Ovary (tissue), 9 donors: Measurements from ENCODE around the gene COA3. TPM values are rescaled to one million over a fixed set of nuclear protein-coding genes. Genes with fewer than 3 reads are reported as not detected.

Experiments
- DNase-seq, 5 donors: peaks; one replicate each; pipeline ENCODE4 v3.0.0-alpha.2; 2019 to 2020
- H3K27ac ChIP-seq, 2 donors: fragments of 200-600 bp; one replicate each; pipeline versions ENCODE4 v1.5.1 to v1.8.0; 2019 to 2022
- H3K27me3 ChIP-seq: fragments of 200-600 bp; one replicate; pipeline ENCODE4 v1.8.0; 2022
- H3K36me3 ChIP-seq: fragments of 200-600 bp; sonication (generic); one replicate; pipeline ENCODE4 v1.5.1; 2019
- H3K4me1 ChIP-seq: one replicate; pipeline ENCODE4 v1.8.1; 2013; ENCODE audit warnings: mild to moderate bottlenecking, moderate library complexity; ENCODE audit not compliant: insufficient read depth
- H3K4me3 ChIP-seq: fragments of 200-600 bp; sonication (generic); one replicate; pipeline ENCODE4 v1.5.1; 2017
- H3K9me3 ChIP-seq, 2 donors: fragments of 200-600 bp in 1 of 2; sonication (generic) in 1 of 2; one replicate each; pipeline versions ENCODE4 v1.5.1 to v1.8.1; 2013 to 2019; ENCODE audit warnings: mild to moderate bottlenecking in 1 of 2, moderate library complexity in 1 of 2
- CTCF ChIP-seq, 3 donors: fragments of 450-650 bp in 2 of 3; fragments of 200-600 bp in 1 of 3; IDR thresholded peaks; one replicate each; pipeline versions ENCODE4 v1.5.1 to v1.8.0; 2016 to 2022; ENCODE audit warnings: antibody characterized with exemption in 3 of 3, mild to moderate bottlenecking in 1 of 3
- EP300 ChIP-seq: sonication (generic); formaldehyde crosslinking; IDR thresholded peaks from one replicate; pipeline ENCODE4 v1.6.1; 2017; ENCODE audit warnings: antibody characterized with exemption
- POLR2A ChIP-seq: fragments of 450-650 bp; IDR thresholded peaks from one replicate; pipeline ENCODE4 v1.6.1; 2017; ENCODE audit warnings: antibody characterized with exemption, mild to moderate bottlenecking, moderate library complexity
- WGBS, 3 donors: extraction: QIAGEN DNeasy Blood & Tissue Kit in 1 of 3; methylation state at CpG; one replicate each; pipeline versions ENCODE4 v1.1.5 to v1.1.7; 2013 to 2017; 5-methylcytosine and 5-hydroxymethylcytosine counted together
- intact Hi-C, 4 donors: fragments of 100-400 bp; cut with DNase I; formaldehyde crosslinking; loops; one replicate each; pipeline versions ENCODE4 v1.11.0 to v1.15.1; 2022 to 2023
- polyA plus RNA-seq, 2 donors: library from polyadenylated mRNA; stranded (reverse); fragments of 200-250 nt in 1 of 2; fragments of 350-450 nt in 1 of 2; fragmentation: Illumina TruSeq in 1 of 2; extraction: RNeasy Lipid Tissue Mini Kit (QIAGEN cat#74804) in 1 of 2; gene quantifications; one replicate each; pipeline ENCODE4 v1.2.3, GENCODE V29; 2013 to 2014
- total RNA-seq, 7 donors: library from RNA; depleted of rRNA in 2 of 7; stranded (reverse); fragments of >200 nt in 2 of 7; fragmentation: NEBNext Ultra II Directional in 3 of 7; extraction: Animal tissue kit (Norgen Biotek cat#: 25700) in 3 of 7; gene quantifications; one replicate each; pipeline versions ENCODE4 v1.1.0 to v1.2.4, GENCODE V29; 2016 to 2023
- donor health status: DM: no; HTN: no; CAD: no; lungs with moderate emphysema.
- donor health status: DM: no; HTN: no; CAD: no.
- donor health status: Bipolar disorder and iron deficiency.
- donor health status: DM: yes; HTN: yes; CAD: no.
- donor health status: DM: no; HTN: no; CAD: no.
- donor health status: DM: yes; HTN: yes; CAD: no.

Gene COA3
- total and polyA plus RNA-seq, 9 donors: 49.1 to 80.0 (median 64.0) TPM

- TF ChIP-seq CTCF (IDR thresholded peaks at IDR 0.05): no peak
- TF ChIP-seq EP300: no peak
- TF ChIP-seq POLR2A: no peak
- no peak overlapping the region for H3K4me3 ChIP-seq
- intact Hi-C loops: loop anchor here in 1 of 4 donors (5.0 kb wide), 1 partner anchor 1510 kb away; no protein-coding TSS in a partner anchor
- no peak for DNase-seq
- no peaks in the 10 kb centered on the region for H3K36me3 ChIP-seq
- H3K27me3 ChIP-seq: no peaks in the 10 kb centered on the region
- no peak overlapping the region for H3K27ac ChIP-seq
- H3K9me3 ChIP-seq: no peaks in the 10 kb centered on the region
- H3K4me1 ChIP-seq: no peaks in the 10 kb centered on the region
- 76 to 89% (median 86%) methylated on average over 11 of the region's 11 CpGs for WGBS, 3 donors
Measured at GRCh38 chr17:42787266-42787665, 11.2 kb downstream of the COA3 start.

GRCh38 chr17:42784811-42785592, 13.5 kb downstream of the COA3 start:
- H3K9me3 ChIP-seq: no peaks in the 10 kb centered on the region
- TF ChIP-seq CTCF (IDR thresholded peaks at IDR 0.05): no peak
- no peak for TF ChIP-seq POLR2A
- no peak for TF ChIP-seq EP300
- H3K36me3 ChIP-seq: no peaks in the 10 kb centered on the region
- intact Hi-C loops: loop anchor here in 1 of 4 donors (5.0 kb wide), 1 partner anchor 1512 kb away; no protein-coding TSS in a partner anchor
- H3K4me1 ChIP-seq: peaks cover 3% of the 10 kb centered on the region
- WGBS, 3 donors: 12 to 39% (median 21%) methylated on average over 52 of the region's 52 CpGs
- no peak overlapping the region for H3K4me3 ChIP-seq
- DNase-seq: peak in 1 of 5 donors; percentile 37
- H3K27me3 ChIP-seq: no peaks in the 10 kb centered on the region
- no peak overlapping the region for H3K27ac ChIP-seq

GRCh38 chr17:42784409-42784808, 14.1 kb downstream of the COA3 start:
- TF ChIP-seq EP300 (no peak), CTCF (IDR thresholded peaks at IDR 0.05) (no peak), POLR2A (no peak)
- 36 to 51% (median 40%) methylated on average over 25 of the region's 25 CpGs for WGBS, 3 donors
- Histone ChIP-seq H3K36me3 (no peaks in the 10 kb centered on the region), H3K4me1 (peaks cover 4% of the 10 kb centered on the region), H3K4me3 (no peak overlapping the region), H3K9me3 (no peaks in the 10 kb centered on the region), H3K27me3 (no peaks in the 10 kb centered on the region), H3K27ac (no peak overlapping the region)
- intact Hi-C loops: no loop called here
- peak in 1 of 5 donors; percentile 31 for DNase-seq

- DNase-seq: peak in 1 of 5 donors; percentile 35
- H3K9me3 ChIP-seq: no peaks in the 10 kb centered on the region
- no peak for TF ChIP-seq EP300
- no peak for TF ChIP-seq CTCF (IDR thresholded peaks at IDR 0.05)
- TF ChIP-seq POLR2A: no peak
- no peak overlapping the region for H3K27ac ChIP-seq
- H3K4me3 ChIP-seq: no peak overlapping the region
- no peaks in the 10 kb centered on the region for H3K27me3 ChIP-seq
- peaks cover 4% of the 10 kb centered on the region for H3K4me1 ChIP-seq
- intact Hi-C loops: no loop called here
- 27 to 50% (median 31%) methylated on average over 22 of the region's 22 CpGs for WGBS, 3 donors
- no peaks in the 10 kb centered on the region for H3K36me3 ChIP-seq
Measured at GRCh38 chr17:42783791-42784138, 14.7 kb downstream of the COA3 start.
